SW480 (cell line): Measurements from ENCODE around the gene SH3PXD2B.
"Not testable (repeated sequence)": the region's sequence is repeated elsewhere in the genome, so short reads cannot be mapped to it uniquely, and the experiment has no call there.

Experiments used
- DNase-seq: peaks from one replicate; pipeline ENCODE4 v3.0.0-alpha.2; 2016; ENCODE audit warnings: low spot score

SH3PXD2B gene

DNA sequence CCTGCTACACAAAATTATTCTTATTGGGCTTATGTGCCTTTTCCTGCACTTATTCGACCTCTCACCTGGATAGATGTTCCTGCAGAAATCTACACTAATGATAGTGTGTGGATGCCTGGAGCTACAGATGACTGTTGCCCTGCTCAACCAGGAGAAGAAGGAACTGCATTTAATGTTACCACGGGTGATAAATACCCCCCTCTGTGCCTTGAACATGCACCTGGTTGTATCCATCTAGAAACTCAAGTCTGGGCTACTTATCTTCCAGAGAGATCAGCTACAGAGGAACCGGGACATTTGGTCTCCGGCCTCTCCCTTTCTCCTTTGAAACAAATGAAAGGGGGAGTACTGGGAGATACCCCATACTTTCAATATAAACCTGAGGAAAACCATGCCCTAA lies 54.5 kb downstream of the SH3PXD2B start:
- DNase-seq: no peak

DNA sequence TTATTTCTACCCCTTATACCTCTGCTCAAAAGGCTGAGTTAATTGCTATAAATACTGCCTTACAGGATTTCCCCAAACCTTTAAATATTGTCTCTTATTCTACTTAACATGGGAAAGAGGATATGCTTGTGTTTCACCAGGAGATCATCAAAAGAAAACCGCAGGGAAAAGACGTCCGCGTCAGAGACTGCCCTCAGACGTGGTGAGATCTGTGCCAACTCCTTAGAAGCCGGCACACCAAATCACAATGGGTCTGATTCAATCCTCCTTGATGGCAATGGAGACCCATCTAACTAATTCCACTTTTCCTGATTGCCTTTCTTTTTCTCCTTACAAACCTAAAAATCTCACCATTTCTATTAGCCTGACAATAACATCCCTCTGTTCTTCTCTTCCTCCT lies 55.0 kb downstream of the SH3PXD2B start:
- no peak for DNase-seq

- not testable (repeated sequence) for DNase-seq
Observed at GRCh38 chr5:172398645-172399044, 55.7 kb downstream of the SH3PXD2B start.

- DNase-seq: not testable (repeated sequence)
Observed at GRCh38 chr5:172396994-172397393, 57.3 kb downstream of the SH3PXD2B start.

DNA sequence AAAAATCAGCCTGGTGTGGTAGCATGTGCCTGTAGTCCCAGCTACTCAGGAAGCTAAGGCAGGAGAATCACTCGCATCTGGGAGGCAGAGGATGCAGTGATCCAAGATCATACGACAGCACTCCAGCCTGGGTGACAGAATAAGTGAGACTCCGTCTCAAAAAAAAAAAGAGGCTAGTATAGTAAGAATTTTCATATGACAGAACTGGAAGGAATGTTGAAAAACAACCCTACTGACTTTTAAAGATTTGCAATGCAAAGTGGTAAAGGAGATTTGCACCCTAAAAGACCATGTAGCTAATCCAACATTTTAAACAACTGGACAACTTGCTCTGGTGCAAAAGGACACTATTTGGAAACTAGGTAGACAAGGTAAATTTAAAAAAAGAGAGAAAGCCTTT lies 58.1 kb downstream of the SH3PXD2B start:
- no peak for DNase-seq

GRCh38 chr5:172395483-172395882 lies 58.8 kb downstream of the SH3PXD2B start:
- DNase-seq: no peak

DNA sequence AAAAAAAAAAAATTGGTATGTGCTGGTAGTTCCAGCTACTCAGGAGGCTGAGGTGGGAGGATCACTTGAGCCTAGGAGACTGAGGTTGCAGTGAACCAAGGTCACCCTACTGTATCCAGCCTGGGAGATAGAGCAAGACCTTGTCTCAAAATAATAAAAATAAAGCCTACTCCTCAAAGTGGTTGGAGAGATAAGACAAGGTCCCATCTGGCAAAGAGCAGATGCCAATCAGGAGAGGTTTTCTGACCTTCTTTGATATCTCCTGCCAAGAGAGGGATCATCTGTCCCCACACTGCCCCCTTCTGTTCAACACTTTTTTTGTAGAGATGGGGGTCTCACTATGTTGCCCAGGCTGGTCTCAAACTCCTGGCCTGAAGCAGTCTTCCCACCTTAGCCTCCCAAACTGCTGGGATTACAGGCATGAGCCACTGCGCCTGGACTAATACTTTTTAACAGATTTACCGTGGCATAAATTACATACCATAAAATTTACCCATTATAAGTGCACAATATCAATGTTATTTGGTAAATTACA lies 64.7 kb downstream of the SH3PXD2B start:
- DNase-seq: no peak

DNA sequence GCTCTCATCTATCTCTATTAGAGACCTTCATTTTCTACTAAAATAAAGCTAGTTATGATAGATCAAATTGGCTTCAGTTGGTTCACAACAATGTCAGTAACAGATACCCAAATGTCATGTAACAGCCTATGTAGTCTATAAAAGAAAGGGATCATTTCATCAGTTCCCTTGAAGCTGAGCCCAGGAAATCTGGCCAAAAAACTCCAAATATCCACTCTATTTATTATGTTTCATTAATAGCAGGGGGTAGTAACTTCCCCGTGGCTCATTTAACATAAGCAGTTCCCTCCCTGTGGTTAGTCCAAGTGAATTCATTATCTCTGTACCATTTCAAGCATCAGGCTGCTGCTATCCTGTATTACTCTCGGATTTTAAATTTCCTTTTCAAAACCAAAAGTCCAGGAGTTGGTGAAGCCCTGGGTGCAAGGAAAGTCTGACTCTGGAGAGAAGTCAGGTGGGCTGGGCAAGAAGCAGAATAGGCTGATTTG lies 66.0 kb downstream of the SH3PXD2B start:
- DNase-seq: no peak

DNA sequence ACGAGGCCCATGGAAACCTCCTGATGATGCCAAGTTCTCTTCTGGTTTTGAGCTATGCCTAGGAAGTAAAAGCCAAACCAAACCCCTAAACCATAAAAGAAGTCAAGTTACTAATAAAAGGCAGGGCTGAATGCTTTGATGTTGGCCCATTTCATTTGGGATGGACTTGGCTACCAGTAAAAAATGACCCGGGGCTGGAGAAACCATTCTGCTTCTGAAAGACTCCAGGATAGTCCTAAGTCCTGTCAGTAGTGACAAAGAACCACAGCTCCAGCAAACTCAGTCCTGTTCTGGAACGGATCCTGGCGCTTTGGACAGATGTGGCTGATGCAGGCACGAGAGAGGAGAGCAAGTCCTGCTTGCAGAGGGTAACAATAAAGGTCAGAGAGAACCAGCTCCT lies 68.6 kb downstream of the SH3PXD2B start:
- DNase-seq: peak; percentile 12

GRCh38 chr5:172385010-172385563 lies 69.2 kb downstream of the SH3PXD2B start:
- no peak for DNase-seq

DNA sequence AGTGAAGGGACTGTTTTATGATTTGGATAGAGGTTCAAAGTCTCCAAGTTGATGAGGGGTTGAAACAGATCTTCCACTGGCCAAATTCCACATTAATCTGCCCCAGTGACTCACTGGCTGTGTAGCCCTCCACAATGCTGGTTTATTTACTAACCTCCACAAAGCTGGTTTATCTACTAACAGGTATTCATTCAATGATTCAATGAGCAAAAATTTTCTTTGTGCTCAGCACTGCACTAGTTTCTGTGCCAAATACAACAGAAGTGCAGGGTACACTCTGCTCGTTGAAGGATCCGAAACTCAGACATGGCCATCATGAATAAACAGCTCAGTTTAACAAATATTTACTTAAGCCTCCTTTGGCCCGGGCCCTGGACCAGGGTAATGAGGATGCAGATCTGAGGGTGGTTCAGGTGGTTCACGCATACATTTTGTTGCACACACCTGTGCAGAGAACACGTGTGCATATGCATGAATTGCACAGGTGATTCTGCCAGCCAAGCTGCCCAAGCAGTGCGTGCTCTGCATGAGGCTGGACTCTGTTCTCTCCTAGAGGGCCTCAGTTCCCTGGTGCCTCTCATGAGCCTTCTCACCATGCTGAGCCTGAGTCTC lies 71.0 kb downstream of the SH3PXD2B start:
- DNase-seq: no peak

DNA sequence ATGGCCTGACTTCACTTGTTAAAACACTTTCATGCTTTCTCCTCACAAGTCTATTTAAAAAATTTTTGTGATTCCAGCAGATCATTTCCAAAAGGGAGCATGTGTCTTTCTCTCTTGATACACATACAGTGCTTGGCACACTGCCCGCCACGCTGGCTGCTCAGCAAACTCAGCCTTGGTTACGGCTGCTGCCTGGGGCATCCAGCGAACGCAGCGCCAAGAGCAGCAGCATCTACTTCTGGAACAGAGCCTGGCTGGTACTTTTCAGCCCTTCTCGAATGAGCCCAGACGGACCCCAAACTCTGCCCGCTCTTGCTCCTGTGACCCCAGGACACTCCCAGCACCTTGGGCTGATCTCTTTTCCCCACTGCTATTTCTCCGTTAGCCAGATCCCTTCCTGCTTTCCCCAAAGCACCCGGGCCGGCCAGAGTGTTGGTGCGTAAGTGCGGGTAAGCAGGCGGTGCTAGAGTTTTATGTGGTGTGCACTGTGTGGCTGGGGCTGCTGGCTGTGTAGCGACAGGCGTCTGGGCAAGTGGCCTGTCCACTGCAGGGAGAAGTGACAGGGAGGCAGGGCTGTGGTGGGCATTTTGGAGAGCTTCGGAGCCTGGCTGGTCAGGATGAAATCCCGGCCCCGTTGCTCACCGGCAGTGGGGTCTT lies 73.2 kb downstream of the SH3PXD2B start:
- DNase-seq: no peak

DNA sequence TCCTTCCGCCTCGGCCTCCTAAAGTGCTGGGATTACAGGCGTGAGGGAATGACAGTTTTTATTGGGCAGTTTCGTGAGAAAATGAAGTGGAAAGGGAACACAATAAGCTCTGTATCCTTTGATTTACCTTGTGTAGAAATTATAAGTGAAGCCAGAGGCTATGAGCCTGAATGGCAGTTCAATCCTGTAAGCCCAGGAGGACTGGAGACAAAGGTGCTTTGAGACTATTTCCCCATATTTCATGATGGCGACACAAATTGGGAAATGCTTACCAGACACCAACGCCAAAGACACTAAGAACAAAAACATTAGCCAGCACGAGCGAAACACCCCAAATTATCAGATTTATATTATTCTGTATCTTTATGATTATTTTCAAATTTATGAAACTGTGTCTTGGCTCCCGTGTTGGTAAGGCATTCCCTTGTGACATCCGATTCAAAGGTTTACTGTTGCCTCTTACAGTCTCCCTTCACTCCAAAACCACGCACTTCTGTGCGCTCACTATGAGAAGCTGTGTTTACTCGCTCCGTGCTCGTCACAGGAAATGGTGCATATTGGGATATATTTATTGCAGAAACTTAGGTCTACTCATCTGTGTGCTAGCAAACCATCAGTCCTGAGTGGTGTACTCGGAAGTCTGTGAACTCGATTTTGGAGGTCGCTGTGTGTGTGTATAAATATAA lies 73.9 kb downstream of the SH3PXD2B start:
- DNase-seq: no peak

GRCh38 chr5:172379481-172379880 lies 74.8 kb downstream of the SH3PXD2B start:
- DNase-seq: no peak

GRCh38 chr5:172377856-172378255 lies 76.5 kb downstream of the SH3PXD2B start:
- DNase-seq: no peak

DNA sequence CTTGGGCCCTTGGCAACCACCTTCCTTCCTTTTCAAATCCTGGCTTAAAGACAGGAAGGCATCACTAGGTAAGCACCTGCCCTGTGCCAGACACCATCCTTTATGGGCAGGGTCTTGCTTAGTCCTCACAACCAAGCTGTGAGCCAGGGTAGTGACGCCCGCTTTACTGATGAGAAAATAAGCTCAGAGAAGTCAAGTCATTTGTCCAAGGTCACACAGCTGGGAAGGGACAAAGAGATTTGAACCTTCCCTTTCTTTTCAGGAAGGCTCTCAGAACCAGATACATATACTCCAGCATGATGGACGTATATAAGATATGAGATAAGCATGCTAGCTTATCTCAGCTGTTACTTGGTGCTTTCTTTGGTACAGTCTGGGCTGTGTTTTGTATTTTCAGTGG lies 76.9 kb downstream of the SH3PXD2B start:
- DNase-seq: no peak

DNA sequence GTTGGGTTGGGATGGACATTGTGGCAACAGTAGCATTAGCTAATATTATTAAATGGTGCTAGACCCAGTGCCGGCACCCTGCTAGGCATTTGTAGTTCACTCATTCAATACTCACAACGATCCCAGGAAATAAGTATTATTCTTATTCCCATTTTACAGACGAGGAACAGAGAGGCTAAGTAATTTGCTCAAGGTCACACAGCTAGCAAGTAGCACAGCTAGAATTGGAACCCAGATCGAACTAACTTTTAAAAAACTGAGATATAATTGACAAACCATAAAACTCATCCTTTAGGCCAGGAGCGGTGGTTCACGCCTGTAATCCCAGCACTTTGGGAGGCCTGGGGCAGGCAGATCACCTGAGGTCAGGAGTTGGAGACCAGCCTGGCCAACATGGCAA lies 79.5 kb downstream of the SH3PXD2B start:
- no peak for DNase-seq

DNA sequence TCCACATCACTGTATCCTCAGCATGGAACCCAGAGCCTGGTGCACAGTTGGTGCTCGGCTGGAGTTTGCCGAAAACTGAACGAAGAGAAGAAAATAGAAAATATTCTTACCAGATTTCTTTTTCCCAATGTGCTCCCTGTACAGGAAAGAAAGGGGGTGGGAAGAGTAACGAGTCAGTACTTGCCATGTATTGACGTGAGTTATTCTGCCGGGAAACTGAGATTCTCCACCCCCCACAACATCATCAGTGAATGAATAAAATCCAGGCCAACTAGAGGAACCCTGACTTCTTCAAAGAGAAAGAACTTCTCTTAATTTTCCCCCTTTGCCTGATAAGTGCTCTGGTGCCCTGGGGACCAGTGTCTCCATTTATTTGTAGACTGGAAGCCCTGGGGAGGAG lies 80.6 kb downstream of the SH3PXD2B start:
- DNase-seq: no peak

DNA sequence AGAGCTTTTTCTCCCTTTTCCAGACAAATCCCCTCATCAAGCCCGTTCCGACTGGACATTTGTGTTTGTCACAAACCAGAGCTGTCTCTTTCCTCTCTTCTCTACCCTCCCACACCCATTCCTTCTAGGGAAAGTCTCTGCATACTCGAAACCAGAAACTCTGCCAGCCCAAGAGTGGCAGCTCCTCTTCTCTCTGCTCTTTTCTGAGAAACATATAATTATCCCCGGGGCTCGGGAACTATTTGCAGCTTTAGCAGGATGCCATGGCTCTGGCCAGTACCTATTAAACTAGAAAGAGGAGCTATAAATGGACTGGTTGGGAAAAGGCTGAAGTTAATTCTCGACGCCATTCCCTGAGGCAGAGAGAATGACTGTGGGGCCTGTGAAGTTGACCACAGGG lies 82.6 kb downstream of the SH3PXD2B start:
- DNase-seq: no peak

- DNase-seq: peak; percentile 39
Observed at GRCh38 chr5:172370648-172371545, 83.4 kb downstream of the SH3PXD2B start.

DNA sequence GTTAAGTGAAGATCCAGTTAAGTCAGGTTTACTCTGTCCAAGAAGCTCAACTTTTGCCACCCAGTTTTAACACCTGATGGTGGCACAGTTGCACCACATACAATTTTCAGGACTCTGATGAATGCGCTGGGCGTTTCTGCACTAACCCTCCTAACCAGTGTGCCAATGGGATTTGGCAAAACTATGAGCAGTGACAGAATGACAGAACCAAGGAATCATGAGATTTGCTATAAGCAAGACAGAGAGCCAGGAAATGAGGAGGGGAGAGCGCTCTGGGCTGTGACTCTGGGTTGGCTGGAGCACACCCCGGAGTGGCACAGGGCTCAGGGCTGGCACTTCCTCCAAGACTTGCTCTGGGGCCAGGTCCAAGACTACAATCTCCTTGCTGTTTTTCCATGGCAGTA lies 84.1 kb downstream of the SH3PXD2B start:
- DNase-seq: no peak

DNA sequence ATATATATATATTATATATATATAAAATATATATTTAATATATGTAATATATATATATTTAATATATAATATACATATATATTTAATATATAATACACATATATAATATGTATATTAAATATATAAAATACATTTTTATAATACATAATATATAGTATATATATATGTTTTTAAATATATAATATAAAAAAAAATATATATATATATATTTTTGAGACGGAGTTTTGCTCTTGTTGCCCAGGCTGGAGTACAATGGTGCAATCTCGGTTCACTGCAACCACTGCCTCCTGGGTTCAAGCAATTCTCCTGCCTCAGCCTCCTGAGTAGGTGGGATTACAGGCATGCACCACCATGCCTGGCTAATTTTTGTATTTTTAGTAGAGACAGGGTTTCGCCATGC lies 85.6 kb downstream of the SH3PXD2B start:
- DNase-seq: not testable (repeated sequence)
